GM18505 (cell line): Measurements from ENCODE around the gene CENPI.

ENCODE experiments used
- ATAC-seq: cut with Tn5 transposase; IDR thresholded peaks from one replicate; pipeline ENCODE4 v1.9.1; 2021; ENCODE audit not compliant: unreplicated experiment
- POLR2A ChIP-seq: IDR thresholded peaks from 4 replicates; pipeline ENCODE4 v1.6.1; 2011; ENCODE audit warnings: borderline replicate concordance; ENCODE audit not compliant: insufficient read depth, insufficient read length; ENCODE audit errors: extremely low read depth

CENPI gene

DNA sequence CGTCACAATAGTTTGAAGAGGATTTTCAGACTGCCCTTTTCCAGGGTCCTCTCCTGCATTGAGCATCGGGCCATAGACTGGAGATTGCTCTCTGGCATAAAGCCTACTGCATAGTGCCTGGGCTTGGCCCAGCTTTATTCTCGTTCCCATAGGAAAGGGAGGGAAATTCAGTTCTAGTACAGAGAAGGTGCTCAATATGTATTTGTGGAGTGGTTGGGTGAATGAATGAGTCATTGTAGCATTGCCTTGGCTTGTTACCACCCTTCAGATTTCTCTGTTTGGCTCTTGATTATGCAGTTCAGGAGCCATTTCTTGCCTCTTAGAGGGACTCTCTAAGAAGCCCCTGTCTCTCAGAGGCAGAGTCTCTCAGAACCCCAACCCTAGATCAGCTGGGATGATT, 16.8 kb upstream of the CENPI start:
- no peak for ATAC-seq
- TF ChIP-seq POLR2A, result no peak

DNA sequence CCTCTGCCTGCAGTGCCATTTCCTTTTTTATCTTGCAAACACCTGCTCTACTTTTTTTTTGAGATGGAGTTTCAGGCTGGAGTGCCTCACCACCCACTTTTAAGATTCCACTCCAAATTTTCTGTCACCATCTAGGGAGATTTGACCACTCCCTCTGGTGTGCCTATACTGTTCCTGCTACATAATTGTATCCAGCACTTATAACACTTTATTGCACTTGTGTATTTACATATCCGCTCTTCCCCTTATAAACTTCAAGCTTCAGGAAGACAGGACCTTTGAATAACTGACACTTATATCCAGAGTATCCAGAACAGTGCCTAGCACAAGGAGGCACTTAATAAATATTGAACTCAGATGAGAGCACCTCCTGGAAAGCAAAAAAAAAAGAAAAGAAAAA, 6.2 kb upstream of the CENPI start:
- no peak for ATAC-seq
- no peak for TF ChIP-seq POLR2A

DNA sequence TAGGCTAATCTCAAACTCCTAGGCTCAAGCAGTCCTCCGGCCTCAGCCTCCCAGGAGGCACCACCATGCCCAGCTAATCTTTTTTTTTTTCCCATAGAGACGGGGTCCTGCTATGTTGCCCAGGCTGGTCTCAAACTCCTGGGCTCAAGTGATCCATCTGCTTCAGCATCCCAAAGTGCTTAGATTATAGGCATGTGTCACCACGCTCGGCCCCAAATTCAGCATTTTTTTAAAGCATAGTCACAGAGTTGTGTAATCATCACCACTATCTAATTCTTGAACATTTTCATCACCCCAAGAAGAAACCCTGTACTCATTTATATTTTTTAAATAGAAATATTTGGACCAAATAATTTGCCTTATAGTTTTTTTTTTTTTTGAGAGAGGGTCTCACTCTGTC, 10.3 kb downstream of the CENPI start:
- TF ChIP-seq POLR2A, result no peak
- no peak for ATAC-seq

DNA sequence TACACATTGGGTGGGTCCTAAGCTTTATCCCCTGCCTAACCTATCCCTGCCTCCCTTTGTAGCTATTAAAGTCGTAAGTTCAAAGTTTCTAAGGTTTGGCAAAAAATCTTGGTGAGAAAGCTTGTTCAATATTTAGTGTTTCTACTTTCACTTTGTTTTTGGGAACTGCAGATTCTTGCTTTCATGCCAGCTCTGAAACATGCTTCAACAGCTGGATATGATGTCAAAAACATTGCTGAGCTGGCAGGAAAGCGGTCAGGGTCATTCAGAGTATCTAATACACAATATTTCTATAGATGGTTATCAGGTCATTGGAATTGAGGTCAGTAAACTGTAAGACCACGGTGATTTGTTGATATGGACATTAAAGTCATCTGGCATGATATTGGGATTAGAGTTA, 19.7 kb downstream of the CENPI start:
- no peak for ATAC-seq
- TF ChIP-seq POLR2A, result no peak

DNA sequence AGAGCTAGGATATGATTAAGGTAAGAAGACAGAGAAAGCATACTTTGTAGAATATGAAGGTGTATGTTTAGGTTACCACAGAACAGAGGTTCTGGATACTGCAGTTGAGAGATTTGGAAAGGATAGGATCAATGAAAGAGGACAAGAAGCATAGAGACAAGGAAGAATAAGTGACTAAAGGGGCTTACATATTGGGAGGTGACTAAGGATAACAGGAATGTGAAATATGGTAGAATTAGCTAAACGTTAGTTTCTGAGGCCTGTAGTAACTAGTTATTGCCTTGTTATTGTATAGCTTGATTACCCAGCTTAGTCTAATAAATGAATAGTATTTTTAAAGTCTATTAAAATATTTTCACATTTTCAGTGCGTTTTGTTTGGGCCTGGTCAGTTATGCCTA, 38.2 kb downstream of the CENPI start:
- no peak for TF ChIP-seq POLR2A
- no peak for ATAC-seq
